ENCODE measurements around the gene TCF7L1. TPM values are rescaled to one million over a fixed set of nuclear protein-coding genes. Genes with fewer than 3 reads are reported as not detected.

TCF7L1 gene
- total RNA-seq, 2 donors from 2014 or later, result 0.12 TPM; not detected in 1

DNA sequence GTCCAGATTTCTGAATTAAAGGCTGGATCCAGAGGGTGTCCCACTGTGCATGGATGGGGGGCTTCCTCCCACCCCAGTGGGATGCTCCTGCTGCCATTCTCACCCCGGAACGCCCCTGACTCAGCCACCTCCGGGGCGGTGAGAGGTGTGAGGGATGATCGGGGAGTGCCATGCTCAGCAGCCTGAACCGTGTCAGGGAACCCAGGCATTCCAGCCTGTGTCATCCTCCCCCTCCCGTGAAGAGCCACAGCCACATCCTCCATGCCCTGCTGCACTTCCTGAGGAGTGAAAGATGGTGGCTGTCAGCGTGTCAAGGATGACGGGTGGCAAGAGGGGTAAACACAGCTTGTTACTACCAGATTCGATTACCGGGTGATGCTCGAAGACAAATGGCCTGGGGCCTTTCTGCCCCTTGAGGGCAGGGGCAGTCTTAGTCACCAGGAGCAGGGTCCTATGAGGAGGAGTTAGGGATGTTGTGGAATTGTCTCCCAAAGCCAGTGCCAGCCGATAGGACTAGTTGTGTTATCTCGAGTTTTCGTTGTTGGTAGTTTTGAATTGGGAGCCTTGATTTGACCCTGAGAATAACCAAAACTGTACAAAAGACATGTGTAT lies 80.8 kb downstream of the TCF7L1 start:
- H3K27me3 Mint-ChIP-seq, result peaks cover 61% of the 10 kb centered on the region

DNA sequence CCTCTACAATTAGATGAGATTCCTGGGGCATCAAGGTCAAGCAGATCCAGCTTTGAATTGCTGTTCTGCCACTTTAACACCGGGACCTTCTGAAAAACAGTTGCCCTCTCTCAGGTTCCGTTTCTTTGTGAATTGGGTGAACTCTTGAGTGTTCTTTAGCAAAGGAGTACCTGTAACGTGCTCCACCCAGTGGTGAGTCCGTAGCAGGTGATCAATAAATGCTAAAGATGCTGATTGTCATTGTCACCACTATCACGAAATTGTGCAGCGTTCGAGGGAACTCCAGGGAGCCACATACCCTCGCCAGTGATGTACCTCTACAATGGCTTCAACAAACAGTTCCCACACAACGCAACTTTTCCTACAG lies 81.9 kb downstream of the TCF7L1 start:
- ATAC-seq, result no peak

More for the DNA sequence above, 80.8 kb downstream of the TCF7L1 start:
- no peaks in the 10 kb centered on the region for H3K9me3 ChIP-seq (ENCODE audit: control insufficient read depth, low read length, poor library complexity, severe bottlenecking)
- no peak overlapping the region for H3K27ac Mint-ChIP-seq
- ATAC-seq, result no peak
- H3K4me3 Mint-ChIP-seq, result no peak overlapping the region
- DNase-seq, result no peak
- peaks cover 3% of the 10 kb centered on the region for H3K4me1 Mint-ChIP-seq
- no peaks in the 10 kb centered on the region for H3K36me3 Mint-ChIP-seq (ENCODE audit: low read depth)

DNA sequence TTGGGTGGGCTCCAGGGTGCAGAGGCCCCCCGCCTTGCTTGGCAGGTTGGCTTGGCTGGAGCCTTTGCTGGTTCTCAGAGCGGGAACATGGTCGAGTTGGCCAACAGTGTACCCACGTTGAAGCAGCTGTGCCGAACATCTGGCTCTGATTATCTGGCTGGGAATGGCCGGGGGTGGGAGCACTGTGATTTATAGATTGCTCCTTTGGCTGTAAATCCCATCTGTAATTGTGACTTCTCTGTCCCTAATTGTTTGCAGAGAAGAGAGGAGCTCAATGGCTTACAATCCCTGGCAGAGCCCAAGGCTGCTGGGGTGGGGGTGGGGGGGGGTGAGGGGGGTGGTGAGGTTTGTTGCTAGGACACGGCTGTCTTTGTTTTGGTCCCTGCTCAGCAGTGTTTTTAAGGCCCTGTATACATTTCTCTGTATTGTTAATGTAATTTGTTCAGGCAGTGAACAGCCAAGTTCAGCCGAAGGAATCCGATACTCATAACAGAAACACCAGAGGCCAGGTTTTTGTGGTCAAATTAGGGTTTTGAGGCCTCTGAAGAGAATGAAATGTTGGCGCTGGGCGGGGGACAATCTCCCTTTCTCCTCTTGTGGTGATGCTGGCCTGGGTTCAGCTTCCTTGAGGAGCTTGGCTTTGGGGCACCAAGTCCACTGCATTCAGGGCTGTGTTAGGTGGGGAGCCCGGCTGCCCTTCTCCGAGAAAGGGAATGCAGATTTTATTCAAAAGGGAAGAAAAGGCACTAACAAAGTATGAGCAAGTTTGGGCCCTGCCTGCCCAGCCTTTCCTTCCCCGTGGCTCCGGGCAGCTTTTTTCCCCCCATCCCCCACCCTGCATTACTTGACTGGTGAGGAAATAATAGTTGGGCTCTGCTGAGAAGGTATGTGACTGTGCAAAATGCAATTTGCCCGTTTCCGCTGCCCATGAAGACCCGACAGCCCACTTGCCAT lies 82.5 kb downstream of the TCF7L1 start:
- Mint-ChIP-seq H3K27ac (no peak overlapping the region), H3K4me1 (peaks cover 3% of the 10 kb centered on the region)

More for the DNA sequence above, 81.9 kb downstream of the TCF7L1 start:
- DNase-seq, result no peak
- Mint-ChIP-seq H3K27ac (no peak overlapping the region), H3K27me3 (peaks cover 66% of the 10 kb centered on the region), H3K4me1 (peaks cover 3% of the 10 kb centered on the region), H3K4me3 (no peak overlapping the region), H3K36me3 (ENCODE audit: low read depth) (no peaks in the 10 kb centered on the region)
- no peaks in the 10 kb centered on the region for H3K9me3 ChIP-seq (ENCODE audit: control insufficient read depth, low read length, poor library complexity, severe bottlenecking)

DNA sequence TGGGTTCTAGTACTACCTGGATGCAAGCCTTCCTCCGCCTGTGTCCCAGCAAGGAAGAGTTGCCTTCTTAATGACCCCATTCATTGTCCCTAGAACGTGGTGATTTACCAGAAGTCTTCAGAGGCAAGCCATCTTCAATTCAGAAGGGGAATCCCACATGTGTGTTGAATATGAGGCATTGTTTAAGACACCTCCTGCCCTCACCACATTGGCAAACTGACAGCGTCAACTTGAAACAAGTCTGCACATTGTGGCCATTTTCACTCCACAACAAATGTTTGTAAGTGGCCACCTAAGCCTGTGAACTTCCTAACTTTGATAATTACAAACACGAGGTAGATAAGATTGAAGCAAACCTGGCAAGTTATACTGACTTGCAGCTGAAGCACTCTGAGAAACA lies 83.7 kb downstream of the TCF7L1 start:
- ATAC-seq, result no peak
- H3K27me3 Mint-ChIP-seq, result peaks cover 64% of the 10 kb centered on the region
- H3K27ac Mint-ChIP-seq, result no peak overlapping the region
- no peaks in the 10 kb centered on the region for H3K9me3 ChIP-seq (ENCODE audit: control insufficient read depth, low read length, poor library complexity, severe bottlenecking)
- H3K36me3 Mint-ChIP-seq (ENCODE audit: low read depth), result no peaks in the 10 kb centered on the region
- no peak overlapping the region for H3K4me3 Mint-ChIP-seq
- peaks cover 3% of the 10 kb centered on the region for H3K4me1 Mint-ChIP-seq
- DNase-seq, result no peak

More for the DNA sequence above, 82.5 kb downstream of the TCF7L1 start:
- Mint-ChIP-seq H3K36me3 (ENCODE audit: low read depth) (no peaks in the 10 kb centered on the region), H3K27me3 (peaks cover 63% of the 10 kb centered on the region), H3K4me3 (no peak overlapping the region)
- DNase-seq (no peak), ATAC-seq (no peak)
- H3K9me3 ChIP-seq (ENCODE audit: control insufficient read depth, low read length, poor library complexity, severe bottlenecking), result no peaks in the 10 kb centered on the region

DNA sequence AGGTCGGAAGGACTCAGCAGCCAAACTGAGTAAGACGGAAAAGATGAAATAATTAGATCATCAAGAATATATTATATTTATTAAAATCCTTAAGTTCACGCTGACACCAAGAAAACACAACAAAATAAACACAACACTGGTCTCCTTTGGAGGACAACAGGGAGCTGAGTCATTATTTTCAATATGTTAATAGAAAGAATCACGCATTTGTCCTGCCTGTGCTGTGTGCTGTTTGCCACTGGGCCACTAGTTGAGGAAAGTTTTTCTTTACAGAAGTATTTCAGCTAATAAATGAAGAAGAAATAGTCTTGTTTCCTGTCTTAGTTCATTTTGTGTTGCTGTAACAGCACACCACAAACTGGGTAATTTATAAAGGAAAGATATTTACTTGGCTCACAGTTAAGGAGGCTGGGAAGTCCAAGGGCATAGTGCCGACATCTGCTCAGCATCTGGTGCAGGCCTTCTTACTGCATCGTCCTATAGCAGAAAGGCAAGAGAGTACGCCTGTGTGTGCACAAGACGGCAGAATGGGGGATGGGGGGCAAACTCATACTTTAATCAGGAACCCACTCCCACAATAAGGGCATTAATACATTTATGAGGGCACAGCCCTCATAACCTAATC lies 88.0 kb downstream of the TCF7L1 start:
- no peaks in the 10 kb centered on the region for H3K36me3 Mint-ChIP-seq (ENCODE audit: low read depth)
- H3K27me3 Mint-ChIP-seq, result peaks cover 59% of the 10 kb centered on the region
- H3K4me1 Mint-ChIP-seq, result no peaks in the 10 kb centered on the region
- H3K4me3 Mint-ChIP-seq, result no peak overlapping the region
- ATAC-seq (no peak), DNase-seq (no peak)
- H3K27ac Mint-ChIP-seq, result no peak overlapping the region
- no peaks in the 10 kb centered on the region for H3K9me3 ChIP-seq (ENCODE audit: control insufficient read depth, low read length, poor library complexity, severe bottlenecking)

DNA sequence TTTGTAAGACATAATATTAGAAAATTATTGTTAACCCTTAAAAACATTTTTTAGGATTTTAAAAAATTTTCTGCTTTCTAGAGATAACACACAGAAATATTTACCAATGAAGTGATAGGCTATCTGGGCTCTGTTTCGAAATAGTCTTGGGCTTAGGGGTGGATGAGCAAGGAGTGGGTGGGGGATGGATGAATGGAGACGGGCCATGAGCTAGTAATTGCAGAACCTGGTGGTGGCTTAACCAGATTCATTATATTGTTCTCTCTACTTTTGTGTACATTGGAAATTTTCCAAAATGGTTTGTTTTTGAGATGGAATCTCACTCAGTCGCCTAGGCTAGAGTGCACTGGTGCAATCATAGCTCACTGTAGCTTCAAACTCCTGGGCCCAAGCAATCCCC lies 89.6 kb downstream of the TCF7L1 start:
- Mint-ChIP-seq H3K36me3 (ENCODE audit: low read depth) (peaks cover 2% of the 10 kb centered on the region), H3K27me3 (peaks cover 55% of the 10 kb centered on the region), H3K4me3 (no peak overlapping the region), H3K27ac (no peak overlapping the region), H3K4me1 (no peaks in the 10 kb centered on the region)
- no peaks in the 10 kb centered on the region for H3K9me3 ChIP-seq (ENCODE audit: control insufficient read depth, low read length, poor library complexity, severe bottlenecking)
- ATAC-seq, result no peak
- DNase-seq, result no peak

DNA sequence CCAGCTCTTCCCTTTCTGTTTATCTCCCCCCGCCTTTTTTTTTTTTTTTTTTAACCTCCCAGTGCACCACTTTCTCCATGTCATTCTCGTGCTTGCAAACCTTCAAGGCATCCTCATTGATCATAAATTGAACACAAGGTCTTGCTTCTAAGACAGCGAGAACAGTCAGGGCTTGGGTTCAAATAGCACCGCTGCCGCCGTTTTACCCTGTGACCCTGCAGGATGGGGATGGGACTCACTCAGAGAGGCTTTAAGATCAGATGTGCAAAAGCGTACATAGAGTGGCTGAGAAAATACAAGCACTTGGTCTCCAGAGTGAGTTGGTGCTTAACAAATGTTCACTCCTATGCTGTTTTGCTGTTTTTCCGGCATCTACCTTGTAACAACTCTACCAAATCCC lies 93.6 kb downstream of the TCF7L1 start:
- H3K36me3 Mint-ChIP-seq (ENCODE audit: low read depth), result peaks cover 4% of the 10 kb centered on the region

DNA sequence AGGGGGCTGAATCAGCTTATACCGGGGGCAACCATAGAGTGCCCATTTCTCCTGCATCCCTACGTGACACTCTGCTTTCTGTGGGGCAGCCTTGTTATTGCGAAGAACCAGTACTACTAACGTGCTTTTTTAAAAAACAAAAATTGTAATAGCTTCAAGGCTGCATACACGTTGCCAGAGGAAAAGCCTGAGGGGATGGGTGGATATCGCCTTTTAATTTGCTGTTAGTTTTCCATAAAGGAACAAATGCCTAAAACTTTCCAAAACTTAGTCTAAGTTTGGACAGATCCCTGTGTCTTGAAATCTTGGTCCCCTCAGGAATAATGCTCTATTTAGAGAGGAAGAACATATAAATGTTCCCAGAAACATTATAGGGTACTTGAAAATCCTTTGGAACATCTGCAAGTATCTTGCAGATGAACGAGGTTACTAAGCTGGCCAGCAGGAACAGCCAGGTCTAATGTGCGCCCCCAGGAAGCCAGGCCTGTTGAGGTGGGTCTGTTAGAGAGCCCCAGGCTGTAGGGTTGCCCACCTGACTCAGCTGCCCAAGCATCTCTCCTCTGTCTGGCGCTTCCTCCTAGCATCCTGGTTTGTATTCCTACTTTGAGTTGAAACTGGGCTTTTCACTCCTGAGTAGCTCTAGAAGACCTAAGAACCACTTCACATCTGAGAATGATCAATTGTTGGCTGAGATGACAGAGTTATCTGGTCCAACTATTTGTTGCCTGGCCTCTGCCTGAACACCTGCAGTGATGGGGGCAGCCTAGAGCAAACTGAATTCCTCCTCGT lies 97.7 kb downstream of the TCF7L1 start:
- Mint-ChIP-seq H3K4me1 (peaks cover 4% of the 10 kb centered on the region), H3K27ac (no peak overlapping the region), H3K27me3 (peaks cover 65% of the 10 kb centered on the region), H3K4me3 (no peak overlapping the region), H3K36me3 (ENCODE audit: low read depth) (peaks cover 4% of the 10 kb centered on the region)
- DNase-seq (no peak), ATAC-seq (no peak)
- no peaks in the 10 kb centered on the region for H3K9me3 ChIP-seq (ENCODE audit: control insufficient read depth, low read length, poor library complexity, severe bottlenecking)

More for the DNA sequence above, 93.6 kb downstream of the TCF7L1 start:
- no peak for DNase-seq
- no peaks in the 10 kb centered on the region for H3K9me3 ChIP-seq (ENCODE audit: control insufficient read depth, low read length, poor library complexity, severe bottlenecking)
- Mint-ChIP-seq H3K27ac (no peak overlapping the region), H3K4me3 (no peak overlapping the region), H3K4me1 (no peaks in the 10 kb centered on the region), H3K27me3 (peaks cover 68% of the 10 kb centered on the region)
- ATAC-seq, result no peak

DNA sequence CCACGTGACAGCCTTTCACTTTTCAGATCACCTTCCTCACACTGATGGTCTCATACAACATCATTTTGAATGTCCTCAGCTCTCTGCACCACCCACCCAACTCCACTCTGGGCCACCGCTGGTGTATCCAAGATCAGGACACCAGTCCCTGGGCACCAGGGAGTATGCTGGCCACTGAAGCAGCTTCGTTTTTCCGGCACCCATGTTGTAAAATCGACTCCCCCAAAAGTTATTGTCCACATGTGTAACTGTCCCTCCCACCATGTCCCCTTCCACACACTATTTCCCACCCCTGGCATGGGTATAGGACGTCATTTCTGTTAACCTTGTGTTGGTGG lies 98.2 kb downstream of the TCF7L1 start:
- H3K4me3 Mint-ChIP-seq, result no peak overlapping the region
- H3K9me3 ChIP-seq (ENCODE audit: control insufficient read depth, low read length, poor library complexity, severe bottlenecking), result no peaks in the 10 kb centered on the region
- ATAC-seq (no peak), DNase-seq (no peak)
- peaks cover 4% of the 10 kb centered on the region for H3K4me1 Mint-ChIP-seq
- H3K27ac Mint-ChIP-seq, result no peak overlapping the region
- peaks cover 63% of the 10 kb centered on the region for H3K27me3 Mint-ChIP-seq
- H3K36me3 Mint-ChIP-seq (ENCODE audit: low read depth), result peaks cover 4% of the 10 kb centered on the region

DNA sequence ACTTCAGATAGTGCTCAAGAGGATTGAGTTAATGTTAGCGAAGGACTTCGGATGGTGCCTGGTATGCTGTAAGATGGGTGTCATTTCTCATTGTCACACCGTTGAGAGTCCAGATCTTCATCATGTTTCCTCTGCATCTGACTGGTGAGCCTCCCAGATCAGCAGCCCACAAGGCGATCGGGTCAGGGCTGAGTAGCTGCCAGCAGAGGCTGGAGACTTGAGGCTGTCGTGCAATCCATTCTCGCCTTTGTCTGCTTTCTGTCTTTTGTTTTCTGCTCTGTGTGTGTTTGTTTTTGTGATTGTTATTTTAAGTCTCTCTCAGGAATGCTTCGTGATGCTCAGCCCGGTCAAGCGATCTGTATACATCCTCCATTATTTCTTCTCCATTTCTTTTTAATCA lies 98.8 kb downstream of the TCF7L1 start:
- Mint-ChIP-seq H3K27me3 (peaks cover 62% of the 10 kb centered on the region), H3K27ac (no peak overlapping the region), H3K4me1 (peaks cover 4% of the 10 kb centered on the region), H3K36me3 (ENCODE audit: low read depth) (peaks cover 4% of the 10 kb centered on the region), H3K4me3 (no peak overlapping the region)
- ATAC-seq (no peak), DNase-seq (no peak)
- no peaks in the 10 kb centered on the region for H3K9me3 ChIP-seq (ENCODE audit: control insufficient read depth, low read length, poor library complexity, severe bottlenecking)

DNA sequence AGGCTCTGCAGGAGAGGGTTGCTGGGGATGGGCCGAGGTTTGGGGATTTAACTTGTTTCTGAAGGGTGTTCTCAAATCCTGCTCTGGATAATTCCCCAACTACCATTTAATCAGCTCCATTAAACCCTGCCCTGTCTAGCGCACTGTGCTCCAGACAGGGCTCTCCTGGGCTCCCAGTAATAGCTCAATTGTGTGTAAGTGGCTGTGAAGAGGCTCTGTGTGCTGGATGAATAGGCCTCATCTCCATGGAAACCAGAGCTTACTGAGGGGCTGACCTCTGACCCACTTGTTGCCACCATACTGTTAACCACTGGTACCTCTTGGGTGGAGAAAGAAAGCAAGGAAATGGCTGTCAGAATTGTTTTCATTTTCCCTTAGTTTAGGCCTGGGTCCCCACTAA lies 101.7 kb downstream of the TCF7L1 start:
- H3K4me3 Mint-ChIP-seq, result no peak overlapping the region
- no peak for ATAC-seq

DNA sequence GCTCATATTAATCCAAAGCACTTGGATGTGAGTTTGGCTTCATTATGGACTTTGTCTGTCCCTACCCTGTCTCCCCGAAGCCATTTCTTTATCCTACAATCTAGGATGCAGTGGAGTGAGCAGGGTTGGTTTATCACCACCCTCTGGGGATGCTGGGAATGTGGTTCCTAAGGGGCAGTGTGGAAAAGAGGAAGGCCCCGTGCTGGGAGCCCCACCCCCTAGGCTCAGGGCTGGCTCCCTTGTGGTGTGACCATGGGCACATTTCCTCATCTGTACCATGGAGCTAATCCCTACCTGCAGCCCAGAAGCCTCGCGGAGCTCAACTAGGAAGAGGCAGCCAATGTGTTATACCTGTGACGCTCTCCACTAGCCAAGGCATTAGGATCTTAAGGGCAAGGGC lies 102.1 kb downstream of the TCF7L1 start:
- H3K9me3 ChIP-seq (ENCODE audit: control insufficient read depth, low read length, poor library complexity, severe bottlenecking), result no peaks in the 10 kb centered on the region
- DNase-seq, result no peak
- Mint-ChIP-seq H3K4me3 (no peak overlapping the region), H3K27me3 (peaks cover 55% of the 10 kb centered on the region), H3K36me3 (ENCODE audit: low read depth) (no peaks in the 10 kb centered on the region), H3K27ac (no peak overlapping the region), H3K4me1 (peaks cover 6% of the 10 kb centered on the region)
- no peak for ATAC-seq

More for the DNA sequence above, 101.7 kb downstream of the TCF7L1 start:
- peaks cover 2% of the 10 kb centered on the region for H3K36me3 Mint-ChIP-seq (ENCODE audit: low read depth)
- H3K4me1 Mint-ChIP-seq, result peaks cover 4% of the 10 kb centered on the region
- no peaks in the 10 kb centered on the region for H3K9me3 ChIP-seq (ENCODE audit: control insufficient read depth, low read length, poor library complexity, severe bottlenecking)
- DNase-seq, result no peak
- peaks cover 59% of the 10 kb centered on the region for H3K27me3 Mint-ChIP-seq
- no peak overlapping the region for H3K27ac Mint-ChIP-seq

DNA sequence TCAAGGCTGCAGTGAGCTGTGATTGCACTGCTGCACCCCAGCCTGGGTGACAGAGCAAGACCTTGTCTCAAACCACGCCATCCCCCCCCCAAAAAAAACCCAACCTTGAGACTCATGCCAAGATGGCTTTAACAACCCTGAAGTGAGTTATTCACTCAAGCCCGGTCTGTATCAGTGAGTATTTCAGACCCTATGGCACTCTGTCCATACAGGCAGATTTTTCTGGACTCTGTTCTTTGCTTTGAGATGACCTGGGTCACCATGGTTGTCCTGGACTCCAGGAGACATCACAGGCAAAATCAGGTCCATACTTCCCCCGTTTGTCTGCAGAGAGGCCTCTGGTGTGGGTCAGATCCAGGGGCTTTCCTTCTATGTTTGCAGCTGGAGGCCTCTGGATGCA lies 102.9 kb downstream of the TCF7L1 start:
- H3K4me3 Mint-ChIP-seq, result no peak overlapping the region
- H3K27me3 Mint-ChIP-seq, result peaks cover 54% of the 10 kb centered on the region

More for the DNA sequence above, 102.9 kb downstream of the TCF7L1 start:
- DNase-seq, result no peak
- Mint-ChIP-seq H3K27ac (no peak overlapping the region), H3K36me3 (ENCODE audit: low read depth) (no peaks in the 10 kb centered on the region), H3K4me1 (peaks cover 10% of the 10 kb centered on the region)
- ATAC-seq, result no peak
- H3K9me3 ChIP-seq (ENCODE audit: control insufficient read depth, low read length, poor library complexity, severe bottlenecking), result no peaks in the 10 kb centered on the region
